Stimulated activated CD8-positive, alpha-beta memory T cell treated with anti-CD3 and anti-CD28 coated beads, Interleukin-15, amount 100 ng/mL, for 24 hours (primary cell): ENCODE data around the gene DVL3.

Experiments used
- DNase-seq: peaks from one replicate; pipeline ENCODE4 v3.0.0-alpha.2; 2020; ENCODE audit warnings: low read depth

DVL3 gene

DNA sequence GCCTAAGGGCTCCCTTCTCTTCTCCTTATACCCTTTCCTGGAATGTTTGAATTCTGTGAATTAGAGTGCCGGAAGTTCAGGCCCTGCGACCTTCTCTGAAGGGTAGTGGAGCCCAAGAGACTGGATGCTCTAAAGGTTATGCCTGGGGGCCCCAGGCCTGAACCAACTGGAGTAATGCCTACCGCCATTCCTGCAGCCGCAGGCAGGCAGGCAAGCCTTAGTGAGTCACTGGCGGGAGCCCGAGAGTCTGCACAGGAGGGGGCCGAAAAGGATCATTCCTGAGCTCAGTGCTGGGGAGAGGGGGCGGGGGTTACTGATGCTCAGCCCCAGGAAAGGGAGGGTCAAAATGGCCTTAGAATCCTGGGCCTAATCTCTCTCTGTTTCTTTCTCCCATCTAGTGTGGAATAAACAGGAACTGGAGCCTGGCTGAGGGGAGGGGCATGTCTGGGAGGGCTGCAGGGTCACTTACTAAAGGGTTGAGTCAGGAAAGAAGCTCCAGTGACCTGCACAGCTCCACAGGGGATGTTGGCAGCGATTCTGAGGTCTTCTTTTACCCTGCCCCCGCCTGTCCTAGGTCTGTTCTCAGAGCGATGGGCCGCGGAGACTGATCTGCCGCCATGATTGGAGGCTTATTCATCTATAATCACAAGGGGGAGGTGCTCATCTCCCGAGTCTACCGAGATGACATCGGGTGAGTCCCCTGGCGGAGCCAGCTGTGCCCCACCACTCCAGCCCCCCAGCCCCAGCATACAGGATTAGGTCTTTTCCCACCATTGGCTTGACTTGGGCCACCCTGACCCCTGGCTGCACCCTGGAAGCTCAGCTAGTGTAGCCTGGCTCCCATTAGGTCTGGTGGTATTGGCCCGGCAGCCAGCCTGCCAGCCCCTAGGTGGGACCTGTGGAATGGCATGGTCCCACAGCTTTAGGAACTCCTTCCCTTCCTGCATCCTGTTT lies 21.5 kb downstream of the DVL3 start:
- DNase-seq: no peak

DNA sequence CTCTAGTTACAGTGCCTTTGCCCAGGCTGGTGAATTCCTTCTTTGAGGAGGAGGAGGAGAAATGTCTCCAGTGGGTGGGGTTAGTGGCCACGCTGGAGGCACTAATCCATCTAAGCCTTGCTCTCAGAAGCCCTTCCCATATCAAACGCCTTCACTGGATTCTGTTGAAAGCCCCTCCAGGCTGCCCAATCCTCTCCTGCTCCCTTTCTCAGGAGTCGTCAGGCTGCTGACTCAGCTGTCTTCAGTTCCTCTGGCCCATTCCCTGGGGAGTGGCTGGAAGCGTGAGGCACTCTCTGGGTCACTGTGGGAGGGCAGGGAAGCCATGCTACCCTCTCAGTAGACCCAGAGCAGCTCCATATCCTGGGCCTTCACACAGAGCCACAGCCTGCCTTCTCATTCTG lies 22.2 kb downstream of the DVL3 start:
- no peak for DNase-seq

DNA sequence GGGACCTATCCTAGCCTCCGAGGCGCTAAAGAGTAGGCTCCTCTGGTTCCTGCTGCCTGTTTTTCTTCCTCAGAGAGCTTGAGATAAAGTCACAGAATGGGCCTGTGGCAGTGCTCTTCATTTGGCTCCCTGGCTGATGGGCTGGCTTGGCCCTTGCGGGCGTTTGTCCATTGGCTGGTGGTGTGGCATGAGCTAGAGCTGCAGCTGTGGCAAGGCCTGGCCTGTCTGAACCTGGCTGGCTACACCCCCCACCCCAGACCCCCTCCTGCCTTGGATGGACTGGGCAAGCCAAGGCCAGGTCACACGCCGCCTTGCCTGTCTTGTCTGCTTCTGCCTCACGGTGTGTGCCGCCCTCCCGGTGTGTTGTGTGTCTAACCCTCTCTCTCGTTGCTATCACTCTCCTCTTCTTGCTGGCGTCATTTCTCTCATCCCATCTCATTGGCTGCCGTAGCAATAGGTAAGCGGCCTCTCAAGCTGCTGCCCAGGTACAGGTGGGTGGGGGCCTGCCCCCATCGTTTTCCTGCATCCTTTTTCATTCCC lies 22.7 kb downstream of the DVL3 start:
- no peak for DNase-seq

DNA sequence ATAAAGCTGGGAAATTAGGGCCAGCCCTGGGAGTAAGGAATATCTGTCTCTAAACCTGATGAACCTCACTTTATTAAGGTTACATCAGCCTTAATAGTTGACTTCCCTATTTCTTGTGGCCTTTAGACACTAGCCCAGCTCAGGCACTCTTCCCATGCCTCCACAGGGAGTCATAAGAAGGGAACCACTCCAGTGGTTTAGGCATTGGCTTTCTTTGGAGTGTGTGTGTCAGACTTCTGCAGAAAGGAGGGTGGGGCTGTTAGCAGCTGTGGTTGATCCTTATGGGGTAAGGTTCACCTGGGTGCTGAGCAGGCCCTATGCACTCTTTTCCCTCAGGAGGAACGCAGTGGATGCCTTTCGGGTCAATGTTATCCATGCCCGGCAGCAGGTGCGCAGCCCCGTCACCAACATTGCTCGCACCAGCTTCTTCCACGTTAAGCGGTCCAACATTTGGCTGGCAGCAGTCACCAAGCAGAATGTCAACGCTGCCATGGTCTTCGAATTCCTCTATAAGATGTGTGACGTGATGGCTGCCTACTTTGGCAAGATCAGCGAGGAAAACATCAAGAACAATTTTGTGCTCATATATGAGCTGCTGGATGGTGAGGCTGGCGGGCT lies 23.5 kb downstream of the DVL3 start:
- DNase-seq: no peak

DNA sequence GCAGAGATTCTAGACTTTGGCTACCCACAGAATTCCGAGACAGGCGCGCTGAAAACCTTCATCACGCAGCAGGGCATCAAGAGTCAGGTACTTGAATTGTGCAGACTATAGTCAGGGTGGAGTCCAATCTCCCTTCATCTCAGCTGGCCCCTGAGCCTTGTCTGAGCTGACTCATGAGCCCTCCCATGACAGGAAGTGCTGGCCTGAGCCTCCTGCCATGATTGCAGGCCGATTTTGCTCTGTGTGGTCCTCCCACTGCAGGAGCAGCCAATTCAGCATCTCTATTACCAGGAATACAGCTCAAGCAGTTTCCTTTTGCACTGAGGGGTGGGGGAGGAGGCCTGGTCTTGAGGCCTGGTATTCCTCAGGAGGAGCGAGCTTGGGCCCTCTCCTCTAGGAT lies 25.0 kb downstream of the DVL3 start:
- DNase-seq: no peak

DNA sequence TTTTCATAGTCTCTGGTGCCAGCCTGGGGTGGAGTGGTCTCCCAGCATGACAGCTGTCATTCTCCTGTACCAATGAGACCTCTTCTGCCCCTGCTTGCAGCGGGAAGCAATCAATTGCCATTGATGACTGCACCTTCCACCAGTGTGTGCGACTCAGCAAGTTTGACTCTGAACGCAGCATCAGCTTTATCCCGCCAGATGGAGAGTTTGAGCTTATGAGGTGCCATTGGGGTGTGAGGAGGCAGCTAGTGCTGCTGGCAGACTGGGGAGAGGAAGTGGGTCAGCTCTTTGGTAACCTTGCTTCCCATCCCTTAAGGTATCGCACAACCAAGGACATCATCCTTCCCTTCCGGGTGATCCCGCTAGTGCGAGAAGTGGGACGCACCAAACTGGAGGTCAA lies 26.4 kb downstream of the DVL3 start:
- no peak for DNase-seq

DNA sequence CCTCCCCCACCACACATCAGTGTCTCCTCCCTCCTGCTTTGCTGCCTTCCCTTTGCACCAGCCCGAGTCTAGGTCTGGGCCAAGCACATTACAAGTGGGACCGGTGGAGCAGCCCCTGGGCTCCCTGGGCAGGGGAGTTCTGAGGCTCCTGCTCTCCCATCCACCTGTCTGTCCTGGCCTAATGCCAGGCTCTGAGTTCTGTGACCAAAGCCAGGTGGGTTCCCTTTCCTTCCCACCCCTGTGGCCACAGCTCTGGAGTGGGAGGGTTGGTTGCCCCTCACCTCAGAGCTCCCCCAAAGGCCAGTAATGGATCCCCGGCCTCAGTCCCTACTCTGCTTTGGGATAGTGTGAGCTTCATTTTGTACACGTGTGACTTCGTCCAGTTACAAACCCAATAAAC lies 28.5 kb downstream of the DVL3 start:
- no peak for DNase-seq

DNA sequence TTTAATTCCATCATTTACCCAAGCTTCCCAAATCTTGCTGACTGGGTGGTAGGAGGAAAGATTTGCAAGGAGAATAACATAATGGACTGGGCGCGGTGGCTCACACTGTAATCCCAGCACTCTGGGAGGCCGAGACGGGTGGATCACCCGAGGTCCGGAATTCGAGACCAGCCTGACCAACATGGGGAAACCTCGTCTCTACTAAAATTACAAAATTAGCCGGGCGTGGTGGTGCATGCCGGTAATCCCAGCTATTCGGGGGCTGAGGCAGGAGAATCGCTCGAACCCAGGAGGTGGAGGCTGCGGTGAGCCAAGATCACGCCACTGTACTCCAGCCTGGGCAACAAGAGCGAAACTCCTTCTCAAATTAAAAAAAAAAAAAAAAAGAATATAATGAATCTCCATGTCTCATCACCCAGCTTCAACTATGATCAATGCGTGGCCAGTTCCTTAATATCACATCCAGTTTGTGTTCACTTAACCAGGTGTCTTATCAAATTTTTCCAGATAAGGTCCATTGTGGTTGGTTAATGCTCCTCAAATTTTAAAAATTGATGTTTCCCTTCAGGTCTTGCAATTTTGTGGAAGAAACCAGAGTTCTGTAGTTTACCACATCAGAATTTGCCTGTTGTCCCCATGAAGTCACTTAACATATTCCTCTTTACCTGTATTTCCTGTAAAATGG lies 29.5 kb downstream of the DVL3 start:
- no peak for DNase-seq

DNA sequence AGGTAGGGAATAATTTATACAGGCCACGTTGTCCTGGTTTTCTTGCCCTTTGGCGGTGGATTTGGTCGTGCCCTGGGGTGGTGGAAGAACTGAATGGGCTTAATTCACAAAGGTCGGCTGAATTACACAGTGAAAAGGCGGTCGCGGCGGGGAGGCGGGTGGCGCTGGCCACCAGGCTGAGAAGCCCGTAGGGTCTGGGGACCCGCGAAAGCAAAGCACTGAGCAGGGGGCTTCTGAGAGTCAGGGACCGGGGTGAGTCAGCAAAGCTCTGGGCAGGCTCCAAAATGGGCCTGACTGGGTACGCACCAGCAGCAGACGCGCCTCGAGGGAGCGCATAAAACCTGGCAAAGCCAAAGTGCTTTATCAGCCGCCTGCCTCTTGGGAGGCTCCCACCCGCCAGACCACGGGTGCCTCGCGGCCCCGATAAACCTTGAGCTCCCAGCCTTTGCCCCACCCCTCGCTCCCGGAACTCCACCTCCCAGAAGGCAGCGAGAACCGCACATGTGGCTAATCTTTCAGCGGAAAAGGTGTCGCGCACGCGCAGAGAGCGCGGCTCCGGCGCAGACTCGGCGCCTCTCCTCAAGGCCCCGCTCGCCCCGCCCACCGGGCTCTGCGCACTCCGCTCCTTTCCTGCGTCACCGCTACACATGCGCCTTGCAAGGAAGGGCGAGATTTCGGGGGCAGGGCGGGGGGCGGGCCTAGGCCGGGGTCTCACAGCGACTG lies 30.4 kb downstream of the DVL3 start:
- peak; percentile 99 for DNase-seq

DNA sequence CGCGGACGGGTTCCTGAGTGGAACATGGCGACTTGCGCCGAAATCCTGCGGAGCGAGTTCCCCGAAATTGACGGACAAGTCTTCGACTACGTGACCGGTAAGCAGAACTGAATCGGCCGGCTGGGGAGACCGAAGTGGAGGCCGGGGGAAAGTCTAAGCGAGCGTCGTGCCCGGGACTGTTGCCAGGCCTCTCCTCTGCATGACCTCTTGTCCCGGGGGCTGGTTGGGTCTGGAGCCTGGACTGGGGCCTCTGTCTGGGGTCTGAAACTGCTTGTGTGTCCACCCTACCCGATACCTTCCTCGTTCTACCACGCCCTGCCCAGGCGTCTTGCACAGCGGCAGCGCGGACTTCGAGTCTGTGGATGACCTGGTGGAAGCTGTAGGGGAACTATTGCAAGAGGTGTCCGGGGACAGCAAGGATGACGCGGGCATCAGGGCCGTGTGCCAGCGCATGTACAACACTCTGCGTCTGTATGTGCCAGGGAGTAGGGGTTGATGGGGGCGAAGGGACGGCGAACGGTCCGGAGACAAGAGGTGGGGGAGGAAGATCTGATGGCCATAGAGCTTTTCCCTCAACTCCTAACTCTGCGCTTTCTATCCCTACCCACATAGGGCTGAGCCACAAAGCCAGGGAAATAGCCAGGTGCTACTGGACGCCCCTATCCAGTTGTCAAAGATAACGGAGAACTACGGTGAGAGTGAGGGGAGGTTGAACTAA lies 31.2 kb downstream of the DVL3 start, which contains the start of gene ABCF3:
ABCF3 (plus strand) TSS at position 16 of the 718 bp plus-strand sequence; CDS start at position 25, 9 bp downstream.
- no peak for DNase-seq

DNA sequence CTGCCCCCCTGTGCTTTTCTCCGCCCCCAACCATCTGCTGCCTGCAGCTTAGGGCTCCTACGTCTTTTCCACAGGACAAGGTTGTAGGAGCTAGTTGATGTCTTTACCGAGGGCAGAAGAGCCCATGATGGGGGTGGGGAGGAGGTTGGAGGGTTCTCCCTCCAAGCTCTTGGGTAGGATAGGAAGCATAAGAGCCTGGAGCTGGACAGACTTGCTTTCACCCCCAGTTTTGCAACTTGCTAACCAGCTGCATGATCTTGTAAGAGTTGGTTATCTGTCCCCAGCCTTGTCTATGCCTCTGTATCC lies 31.7 kb downstream of the DVL3 start:
- no peak for DNase-seq

DNA sequence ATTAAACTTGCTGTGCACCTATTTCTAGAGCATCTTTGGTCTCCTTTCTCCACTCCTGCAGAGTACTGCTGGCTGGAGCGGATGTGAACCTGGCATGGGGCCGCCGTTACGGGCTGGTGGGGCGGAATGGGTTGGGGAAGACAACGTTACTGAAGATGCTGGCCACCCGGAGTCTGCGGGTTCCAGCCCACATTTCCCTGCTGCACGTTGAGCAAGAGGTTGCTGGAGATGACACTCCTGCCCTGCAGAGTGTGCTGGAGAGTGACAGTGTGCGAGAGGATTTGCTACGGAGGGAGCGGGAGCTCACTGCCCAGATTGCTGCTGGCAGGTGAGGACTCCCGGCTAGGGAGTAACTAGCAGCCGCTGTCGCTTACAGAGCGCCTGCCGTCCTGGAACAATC lies 32.9 kb downstream of the DVL3 start:
- DNase-seq: no peak

DNA sequence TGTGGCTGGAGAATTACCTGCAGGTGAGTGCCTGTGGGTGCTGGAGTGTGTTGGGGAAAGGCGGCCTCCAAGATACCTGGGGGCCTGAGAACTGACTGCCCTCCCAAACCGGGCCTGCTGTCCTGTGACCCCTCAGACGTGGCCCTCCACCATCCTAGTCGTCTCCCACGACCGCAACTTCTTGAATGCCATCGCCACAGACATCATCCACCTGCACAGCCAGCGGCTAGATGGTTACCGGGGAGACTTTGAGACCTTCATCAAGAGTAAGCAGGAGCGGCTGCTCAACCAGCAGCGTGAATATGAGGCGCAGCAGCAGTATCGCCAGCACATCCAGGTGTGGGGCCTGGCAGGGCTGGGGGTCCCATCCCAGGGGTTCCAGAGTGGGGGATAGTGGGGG lies 34.2 kb downstream of the DVL3 start:
- DNase-seq: no peak

DNA sequence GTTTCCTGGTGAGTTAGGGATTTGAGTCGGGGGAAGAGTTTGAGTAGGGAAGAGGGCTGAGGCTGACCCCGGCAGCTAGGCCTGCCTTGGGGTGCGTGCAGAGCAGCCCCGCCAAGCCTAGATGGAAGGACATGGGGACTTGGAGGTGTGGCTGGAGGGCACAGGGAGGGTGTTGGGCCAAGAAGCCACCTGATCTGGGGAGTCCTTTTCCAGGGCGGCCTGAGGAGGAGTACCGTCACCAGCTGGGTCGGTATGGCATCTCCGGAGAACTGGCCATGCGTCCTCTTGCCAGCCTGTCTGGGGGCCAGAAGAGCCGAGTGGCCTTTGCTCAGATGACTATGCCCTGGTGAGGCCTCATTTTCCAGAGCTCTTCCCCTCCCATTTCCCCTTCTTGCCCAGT lies 37.7 kb downstream of the DVL3 start:
- no peak for DNase-seq

DNA sequence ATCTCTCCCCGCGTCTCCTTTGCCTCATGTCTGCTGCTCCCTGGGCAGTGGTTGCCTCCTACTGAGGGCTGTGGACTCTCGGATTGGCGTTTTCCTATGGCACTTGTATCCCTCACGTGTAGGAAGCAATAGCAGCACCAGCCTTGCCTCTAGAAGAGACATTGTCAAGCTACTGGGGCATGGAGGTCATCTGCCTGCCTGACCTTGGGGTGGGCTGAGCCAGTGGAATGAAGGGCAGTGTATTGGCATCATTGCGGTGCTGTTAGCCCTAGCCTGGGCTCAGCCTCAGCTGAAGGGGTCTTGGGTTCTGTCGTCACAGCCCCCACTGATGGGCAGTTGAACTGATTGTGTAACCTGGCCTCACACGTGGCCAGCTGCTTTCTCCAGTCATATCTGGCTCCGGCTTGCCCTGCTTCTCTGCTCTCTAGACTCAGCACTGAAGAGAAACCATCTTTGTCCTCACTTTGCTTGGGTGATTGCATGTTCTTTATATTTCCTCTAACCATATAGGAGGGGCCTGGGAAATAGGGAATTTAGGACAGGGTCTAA lies 38.9 kb downstream of the DVL3 start:
- DNase-seq: no peak

DNA sequence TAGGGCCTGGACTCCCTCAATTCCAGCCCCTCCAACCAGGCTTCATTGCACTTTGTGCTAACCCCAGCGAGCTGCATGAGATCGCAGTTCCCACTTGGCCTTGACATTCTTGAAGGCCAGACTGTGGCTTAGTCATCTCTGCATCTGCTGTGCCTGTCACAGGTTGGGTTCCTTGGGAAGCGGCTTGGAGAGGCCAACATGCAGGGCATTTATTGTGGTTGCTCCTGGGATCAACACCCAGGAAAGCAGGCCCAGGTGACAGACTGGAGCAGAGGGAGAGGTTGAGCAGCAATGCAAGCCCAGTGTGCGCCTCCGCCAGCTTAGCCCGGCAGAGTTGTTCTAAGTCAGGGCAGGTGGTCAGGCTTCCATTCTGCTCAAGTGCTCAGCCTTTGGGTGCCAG lies 41.4 kb downstream of the DVL3 start:
- no peak for DNase-seq

DNA sequence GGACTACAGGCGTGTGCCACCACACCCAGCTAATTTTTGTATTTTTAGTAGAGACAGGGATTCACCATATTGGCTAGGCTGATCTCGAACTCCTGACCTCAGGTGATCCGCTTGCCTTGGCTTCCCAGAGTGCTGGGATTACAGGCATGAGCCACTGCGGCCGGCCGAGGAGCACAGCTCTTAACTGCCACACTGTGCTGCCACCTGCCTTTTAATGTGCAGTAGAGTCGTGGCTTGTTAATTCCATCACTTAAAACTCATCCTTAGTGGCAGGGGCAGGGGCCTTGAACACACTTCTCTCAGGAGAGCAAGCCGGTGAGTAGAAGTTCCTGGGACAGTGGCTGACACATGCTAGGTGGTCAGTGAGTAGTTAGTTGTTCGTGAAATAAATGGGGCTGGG lies 43.3 kb downstream of the DVL3 start:
- DNase-seq: no peak

DNA sequence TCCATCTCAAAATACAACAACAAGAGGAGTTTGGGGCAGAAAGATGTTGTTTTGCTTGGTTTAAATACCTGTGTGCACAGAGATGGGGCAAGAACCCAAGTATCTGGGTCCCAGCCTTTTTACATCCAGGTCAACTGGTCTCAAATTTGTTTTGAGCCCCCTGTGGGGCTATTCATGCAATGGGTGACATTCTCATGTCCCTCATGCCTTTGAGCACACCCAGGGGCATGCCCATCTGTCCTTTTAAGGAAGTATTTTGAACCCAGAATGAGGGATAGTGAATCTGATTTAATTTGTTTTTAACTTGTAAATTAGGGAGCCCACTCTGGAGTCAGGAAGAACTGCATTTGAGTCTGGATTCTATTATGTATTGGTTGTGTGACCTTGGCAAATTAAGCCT lies 45.6 kb downstream of the DVL3 start:
- DNase-seq: no peak

DNA sequence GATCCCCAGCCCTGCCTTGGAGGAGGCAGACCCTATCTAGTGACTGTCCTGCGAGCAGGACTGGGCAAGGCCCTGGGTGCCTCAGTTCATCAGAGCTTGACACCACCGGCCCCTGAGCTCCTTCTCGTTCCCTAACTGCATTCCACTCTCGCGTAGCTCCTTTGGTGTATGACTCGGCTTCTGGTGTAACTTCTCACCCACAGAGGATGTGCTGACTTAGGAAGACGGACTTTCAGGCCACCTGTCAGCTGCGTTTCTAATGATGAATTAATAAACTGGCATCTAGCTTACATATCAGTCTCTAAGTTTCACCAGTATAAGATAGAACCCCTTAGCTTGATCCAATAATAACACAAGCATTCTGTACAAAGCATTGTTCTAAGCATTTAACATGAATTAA lies 48.3 kb downstream of the DVL3 start:
- no peak for DNase-seq

DNA sequence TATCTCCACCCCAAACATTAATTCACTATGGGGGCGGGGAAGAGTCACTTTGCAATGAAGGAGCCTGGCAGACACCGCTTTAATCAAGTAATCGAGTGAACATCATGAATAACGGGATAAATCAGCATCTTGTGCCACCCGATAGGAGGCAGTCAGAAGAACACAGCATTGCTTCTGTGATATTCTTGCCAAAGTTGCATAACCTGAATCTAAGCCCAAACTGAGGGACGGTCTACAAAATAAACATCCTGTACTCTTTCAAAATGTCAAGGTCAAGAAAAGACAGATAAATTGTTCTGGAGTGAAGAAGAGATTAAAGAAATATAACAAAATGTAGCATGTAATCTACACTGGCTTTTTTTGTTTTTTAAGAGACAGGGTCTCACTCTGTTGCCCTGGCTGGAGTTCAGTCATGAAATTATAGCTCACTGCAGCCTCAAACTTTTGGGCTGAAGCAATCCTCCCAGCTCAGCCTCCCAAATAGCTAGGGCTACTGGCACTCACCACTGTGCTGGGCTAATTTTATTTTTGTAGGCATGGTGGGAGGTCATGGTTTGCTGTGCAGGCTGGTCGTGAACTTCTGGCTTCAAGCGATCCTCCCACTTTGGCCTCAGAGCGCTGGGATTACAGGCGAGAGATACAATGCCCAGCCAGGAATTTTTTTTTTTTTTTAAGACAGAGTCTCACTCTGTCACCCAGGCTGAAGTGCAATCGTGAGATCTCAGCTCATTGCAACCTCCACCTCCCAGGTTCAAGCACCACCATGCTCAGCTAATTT lies 54.2 kb downstream of the DVL3 start:
- DNase-seq: no peak
